ENCODE results near the gene HDHD5.

- TF ChIP-seq RARB (CRISPR knock-in tag; IDR thresholded peaks at IDR 0.05) (no peak), ZFP3 (CRISPR knock-in tag; IDR thresholded peaks at IDR 0.05) (no peak), OSR1 (CRISPR knock-in tag; IDR thresholded peaks at IDR 0.05) (no peak), ZC3H10 (CRISPR knock-in tag; IDR thresholded peaks at IDR 0.05) (no peak), GLIS3 (CRISPR knock-in tag; IDR thresholded peaks at IDR 0.05) (no peak)
Observed at GRCh38 chr22:17107547-17107810, 51.6 kb downstream of the HDHD5 start.
